ENCODE results near the gene HEATR5B.

- TF ChIP-seq POLR2A (IDR thresholded peaks at IDR 0.05; ENCODE audit: low read depth, low read length) (no peak), TAF1 (IDR thresholded peaks at IDR 0.05; ENCODE audit: low read depth, low read length) (no peak)
Measured at GRCh38 chr2:37011130-37011529, 73.0 kb downstream of the HEATR5B start.

Data from GM12891 (cell line).